Jurkat, Clone E6-1 (cell line): ENCODE results near the gene SPDYC.
A peak's percentile ranks its signal among the peaks of the same experiment; 100 is the strongest.
"Not testable (repeated sequence)": the region's sequence is repeated elsewhere in the genome, so short reads cannot be mapped to it uniquely, and the experiment has no call there.

Source experiments
- DNase-seq: peaks from one replicate; pipeline ENCODE4 v3.0.0-alpha.2; 2011; ENCODE audit warnings: low read depth, low spot score
- H3K4me3 ChIP-seq: 2 replicates; pipeline ENCODE4 v1.5.1; 2011; ENCODE audit warnings: mild to moderate bottlenecking, low read length, control low read depth, moderate library complexity

SPDYC gene

DNA sequence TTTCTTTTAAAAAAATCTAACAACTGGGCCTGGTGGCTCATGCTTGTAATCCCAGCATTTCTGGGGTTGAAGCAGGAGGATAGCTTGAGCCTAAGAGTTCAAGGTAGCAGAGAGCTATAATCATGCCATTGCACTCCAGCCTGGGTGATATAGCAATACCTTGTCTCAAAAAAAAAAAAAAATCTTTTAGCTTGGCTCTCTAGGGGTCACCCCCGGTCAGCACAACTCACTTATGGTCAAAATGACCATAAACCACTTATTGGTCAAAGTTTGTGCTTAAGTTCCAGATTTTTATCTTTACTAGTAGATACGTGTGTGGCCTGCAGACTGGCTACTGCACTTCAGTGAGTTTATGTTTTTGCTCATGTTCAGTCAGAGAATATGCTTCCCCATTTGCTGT, 6.3 kb upstream of the SPDYC start:
- DNase-seq = no peak
- H3K4me3 ChIP-seq = no peak overlapping the region

DNA sequence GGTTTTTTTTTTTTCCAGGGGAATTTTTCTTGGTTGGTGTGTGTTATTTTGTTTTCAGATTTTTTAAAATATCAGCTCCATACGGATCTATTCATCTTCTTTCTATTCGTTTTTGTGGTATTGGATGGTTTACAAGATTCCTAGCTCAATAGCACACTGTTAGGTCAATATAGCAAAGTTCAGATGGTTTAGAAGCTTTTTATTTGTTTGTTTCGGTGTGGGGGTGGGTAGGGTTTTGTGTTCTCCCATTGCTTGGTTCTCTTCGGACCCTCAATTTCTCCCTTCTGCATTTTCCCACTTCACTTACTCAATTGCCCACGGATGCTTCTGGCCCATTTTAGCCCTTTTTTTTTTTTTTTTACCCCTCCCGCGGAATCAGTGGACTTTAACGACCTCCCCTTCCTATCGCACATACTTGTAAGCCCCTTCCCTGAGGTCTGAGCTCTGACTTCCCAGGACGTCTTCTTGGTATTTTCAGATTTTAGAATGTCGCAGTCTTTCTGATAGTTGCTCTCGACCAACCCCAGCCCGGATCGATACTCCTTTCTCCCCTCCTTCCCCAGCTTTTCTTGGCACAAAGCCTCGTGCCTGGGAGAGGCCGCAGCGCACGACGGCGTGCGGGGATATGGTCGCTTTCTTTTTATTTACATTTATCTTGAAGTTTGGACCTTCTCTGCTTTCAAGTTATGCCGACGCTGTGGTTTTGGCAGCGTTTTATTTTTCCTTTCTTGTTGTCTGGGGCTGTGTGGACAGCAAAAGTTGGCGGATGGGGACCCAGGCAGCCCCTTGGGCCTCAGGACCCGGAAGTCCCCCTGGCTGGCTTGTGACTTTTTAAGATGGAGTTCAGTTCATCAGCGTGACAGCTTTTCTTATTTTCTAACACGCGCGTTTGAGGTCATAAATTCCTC, 4.4 kb upstream of the SPDYC start:
- no peak overlapping the region for H3K4me3 ChIP-seq
- no peak for DNase-seq

DNA sequence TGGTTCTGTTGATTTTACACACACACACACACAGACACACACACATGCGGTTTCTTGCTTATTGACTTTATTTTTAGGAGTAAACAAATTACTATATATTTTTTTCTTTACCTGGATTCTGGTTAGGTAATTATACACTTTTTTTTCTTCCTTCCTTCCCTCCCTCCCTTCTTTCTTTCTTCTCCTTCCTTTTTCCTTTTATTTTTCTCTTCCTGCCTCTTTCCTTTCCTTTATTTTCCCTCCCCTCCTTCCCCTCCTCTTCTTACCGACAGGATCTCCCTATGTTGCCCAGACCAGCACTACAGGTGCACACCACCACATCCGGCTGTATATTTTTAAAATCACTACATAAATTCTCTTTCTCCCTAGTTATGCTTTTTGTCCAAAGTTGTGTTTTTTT, 3.1 kb upstream of the SPDYC start:
- no peak for DNase-seq
- no peak overlapping the region for H3K4me3 ChIP-seq

DNA sequence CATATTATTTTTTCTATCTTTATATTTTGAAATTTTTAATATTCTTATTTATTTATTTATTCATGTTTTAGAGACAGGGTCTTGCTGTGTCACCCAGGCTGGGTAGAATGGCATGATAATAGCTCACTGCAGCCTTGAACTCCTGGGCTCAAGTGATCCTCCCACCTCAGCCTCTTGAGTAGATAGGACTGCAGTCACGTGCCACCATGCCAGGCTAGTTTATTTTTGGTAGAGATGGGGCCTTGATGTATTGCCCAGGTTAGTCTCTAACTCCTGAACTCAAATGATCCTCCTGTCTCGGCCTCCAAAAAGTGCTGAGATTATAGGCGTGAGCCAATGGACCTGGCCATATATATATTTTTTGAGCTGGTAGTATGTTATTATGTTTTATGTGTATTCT, 2.4 kb upstream of the SPDYC start:
- DNase-seq = no peak
- H3K4me3 ChIP-seq = no peak overlapping the region

DNA sequence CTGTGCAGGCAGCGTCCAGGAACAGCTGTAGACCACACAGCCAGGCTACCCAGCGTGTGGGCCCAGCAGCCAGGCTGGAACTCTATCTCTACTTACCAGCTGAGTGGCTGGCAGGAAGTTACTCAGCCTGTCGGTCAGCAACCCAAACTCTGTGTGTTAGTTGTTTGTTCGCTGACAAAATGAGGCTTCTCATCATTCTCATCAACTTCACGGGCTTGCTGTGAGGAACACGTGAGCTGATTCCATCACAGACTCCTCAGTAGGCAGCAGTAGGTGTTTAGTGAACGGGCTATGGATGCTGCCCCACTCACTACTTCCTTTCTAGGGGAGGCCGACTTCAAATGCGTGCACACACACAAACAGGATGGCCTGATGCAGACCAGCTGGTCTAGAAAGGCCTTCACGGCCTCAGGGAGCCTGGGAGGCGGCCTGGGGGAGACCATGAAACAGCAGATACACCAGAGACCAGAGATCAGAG, 830 bp upstream of the SPDYC start:
- H3K4me3 ChIP-seq = no peak overlapping the region
- DNase-seq = no peak

DNA sequence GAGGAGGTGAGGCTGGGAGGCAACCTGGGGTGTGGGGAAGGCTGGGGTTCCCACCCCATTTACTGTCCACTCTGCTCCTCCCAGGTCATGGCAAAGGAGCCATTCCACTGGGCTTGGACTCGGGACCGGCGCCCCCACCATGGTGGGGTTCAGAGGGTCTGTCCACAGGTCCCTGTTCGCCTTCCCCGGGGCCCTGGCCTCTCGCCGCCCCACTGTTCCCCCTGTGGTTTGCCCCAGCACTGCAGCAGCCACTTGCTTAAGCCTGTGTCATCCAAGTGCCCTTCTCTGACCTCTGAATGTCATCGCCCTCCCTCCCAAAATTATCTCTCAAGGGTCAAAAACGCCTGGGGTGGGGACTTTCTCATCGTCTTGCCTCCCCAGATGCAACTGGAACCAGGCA, 2.6 kb downstream of the SPDYC start:
- no peak overlapping the region for H3K4me3 ChIP-seq
- no peak for DNase-seq

DNA sequence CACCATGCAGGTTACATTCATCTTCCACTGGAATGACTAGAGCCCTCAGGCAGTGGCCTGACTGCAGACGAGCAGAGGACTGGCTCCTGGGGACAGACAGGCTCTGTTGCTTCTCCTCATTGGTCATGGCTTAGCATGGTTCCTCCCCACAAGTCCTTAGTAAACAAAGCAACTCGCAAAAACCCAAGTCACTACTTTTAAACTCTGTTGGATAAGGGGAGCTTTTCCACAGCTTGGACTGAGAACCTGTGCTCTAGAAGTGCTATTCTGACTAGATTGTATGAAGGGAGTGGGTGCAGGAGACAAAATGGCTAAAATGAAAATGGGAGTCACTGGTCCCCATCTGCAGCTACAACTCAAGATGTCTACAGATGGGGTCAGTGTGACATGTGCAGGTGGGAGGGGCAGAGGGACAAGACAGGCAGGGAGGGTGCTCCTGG, 4.6 kb downstream of the SPDYC start:
- H3K4me3 ChIP-seq, DNase-seq: not testable (repeated sequence)

DNA sequence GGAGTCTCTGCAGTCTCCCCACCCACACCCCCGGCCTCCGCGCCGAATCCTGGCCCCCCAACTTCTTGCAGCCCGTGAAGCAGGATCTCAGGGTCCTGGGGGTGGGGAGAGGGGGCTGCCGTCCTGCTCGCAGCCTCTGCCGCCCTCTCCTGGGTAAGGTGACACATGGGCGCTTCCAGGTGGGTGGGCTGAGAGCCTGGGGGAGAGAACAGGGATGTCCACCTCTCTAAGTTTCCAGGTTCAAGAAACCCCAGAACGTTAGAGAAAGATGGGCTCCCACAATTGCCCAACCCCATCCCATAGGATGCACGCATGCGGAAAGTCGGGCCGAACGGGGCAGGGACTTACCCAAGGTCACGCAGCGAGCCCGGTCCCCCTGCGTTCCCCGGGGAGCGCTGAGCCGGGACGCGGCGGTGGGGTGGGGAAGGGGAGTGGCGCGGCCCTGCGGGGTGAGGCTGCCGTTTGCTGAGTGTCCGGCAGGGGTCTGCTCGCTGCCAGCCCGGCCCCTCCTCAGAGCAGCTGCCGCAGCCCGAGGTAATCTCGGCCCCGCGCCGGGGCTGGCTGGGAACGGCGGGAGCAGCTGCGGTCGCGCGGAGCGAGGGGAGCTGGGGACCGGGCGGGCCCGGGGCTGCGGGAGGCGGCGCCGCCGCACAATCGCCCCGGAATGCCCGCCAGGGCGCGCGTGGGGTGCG, 11.0 kb downstream of the SPDYC start:
- H3K4me3 ChIP-seq = peak overlapping the region; percentile 82
- peak; percentile 28 for DNase-seq

DNA sequence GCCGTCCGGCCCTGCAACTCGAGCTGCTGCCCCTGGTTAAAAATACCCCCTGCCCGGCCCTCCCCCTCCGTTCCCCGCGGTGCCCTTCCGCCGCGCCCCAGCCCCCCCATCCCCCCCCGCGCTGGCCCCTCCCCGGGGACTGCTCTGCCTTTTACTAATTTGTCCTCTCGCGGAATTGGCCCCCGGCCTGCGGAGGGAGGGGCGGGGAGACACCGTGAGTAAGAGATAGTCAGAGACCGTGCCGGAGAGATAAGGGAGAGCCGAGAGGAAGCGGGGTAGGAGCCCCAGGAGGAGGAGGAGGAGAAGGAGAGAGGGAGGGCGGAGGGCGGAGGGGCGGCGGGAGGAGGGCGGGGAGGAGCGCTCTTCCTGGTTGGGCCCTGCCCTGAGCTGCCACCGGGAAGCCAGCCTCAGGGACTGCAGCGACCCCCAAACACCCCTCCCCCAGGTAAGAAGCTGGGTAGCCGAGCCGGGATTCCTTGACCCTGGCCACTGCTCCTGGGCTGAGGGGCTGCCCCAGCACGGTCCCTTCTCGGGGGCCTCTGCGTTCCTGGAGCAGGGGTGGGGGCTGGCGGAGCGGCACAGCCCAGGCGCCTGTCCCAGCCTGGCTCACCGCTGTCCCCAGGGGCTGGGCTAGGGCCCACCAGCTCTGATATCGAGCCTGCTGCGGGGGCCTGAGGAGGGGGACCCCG, 11.7 kb downstream of the SPDYC start, which contains the start of gene CAPN1:
CAPN1 (plus strand) TSS at position 360 of the 689 bp plus-strand sequence. CDS start 774 bp downstream, outside the sequence.
- H3K4me3 ChIP-seq = peak within 1 kb of the TSS; percentile 82

DNA sequence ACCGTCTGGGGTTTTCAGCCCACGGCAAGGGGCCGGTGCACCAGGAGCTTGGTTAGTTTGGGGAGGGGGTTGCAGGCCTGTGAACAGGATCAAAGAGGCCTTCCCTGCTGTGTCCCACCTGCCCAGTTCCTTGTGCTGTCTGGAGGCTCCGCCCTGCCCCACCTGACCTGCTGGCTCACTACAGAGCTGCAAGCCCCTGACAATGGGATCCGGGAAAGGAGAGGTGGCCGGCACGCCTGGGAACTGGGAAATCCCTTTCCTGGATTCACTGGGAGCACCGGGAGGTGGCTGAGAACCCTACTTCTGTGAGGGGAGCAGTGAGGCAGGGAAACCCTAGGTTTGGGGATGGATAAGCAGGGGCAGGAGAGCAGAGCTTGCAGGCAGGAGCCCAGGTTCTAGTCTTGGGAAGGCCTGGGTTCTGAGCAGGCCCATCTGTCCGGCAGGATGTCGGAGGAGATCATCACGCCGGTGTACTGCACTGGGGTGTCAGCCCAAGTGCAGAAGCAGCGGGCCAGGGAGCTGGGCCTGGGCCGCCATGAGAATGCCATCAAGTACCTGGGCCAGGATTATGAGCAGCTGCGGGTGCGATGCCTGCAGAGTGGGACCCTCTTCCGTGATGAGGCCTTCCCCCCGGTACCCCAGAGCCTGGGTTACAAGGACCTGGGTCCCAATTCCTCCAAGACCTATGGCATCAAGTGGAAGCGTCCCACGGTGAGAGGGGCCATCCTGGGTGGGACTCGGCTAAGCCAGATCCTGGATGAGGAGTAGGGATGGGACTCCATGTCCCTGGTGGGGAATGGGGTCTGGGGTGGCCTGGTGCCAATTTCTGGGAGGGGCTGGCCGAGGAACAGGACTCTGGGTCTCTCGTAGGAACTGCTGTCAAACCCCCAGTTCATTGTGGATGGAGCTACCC, 12.5 kb downstream of the SPDYC start:
- no peak for DNase-seq
- H3K4me3 ChIP-seq = peak overlapping the region; percentile 82

More for the DNA sequence above, 11.7 kb downstream of the SPDYC start, which contains the start of gene CAPN1:
- DNase-seq = peak; percentile 68

DNA sequence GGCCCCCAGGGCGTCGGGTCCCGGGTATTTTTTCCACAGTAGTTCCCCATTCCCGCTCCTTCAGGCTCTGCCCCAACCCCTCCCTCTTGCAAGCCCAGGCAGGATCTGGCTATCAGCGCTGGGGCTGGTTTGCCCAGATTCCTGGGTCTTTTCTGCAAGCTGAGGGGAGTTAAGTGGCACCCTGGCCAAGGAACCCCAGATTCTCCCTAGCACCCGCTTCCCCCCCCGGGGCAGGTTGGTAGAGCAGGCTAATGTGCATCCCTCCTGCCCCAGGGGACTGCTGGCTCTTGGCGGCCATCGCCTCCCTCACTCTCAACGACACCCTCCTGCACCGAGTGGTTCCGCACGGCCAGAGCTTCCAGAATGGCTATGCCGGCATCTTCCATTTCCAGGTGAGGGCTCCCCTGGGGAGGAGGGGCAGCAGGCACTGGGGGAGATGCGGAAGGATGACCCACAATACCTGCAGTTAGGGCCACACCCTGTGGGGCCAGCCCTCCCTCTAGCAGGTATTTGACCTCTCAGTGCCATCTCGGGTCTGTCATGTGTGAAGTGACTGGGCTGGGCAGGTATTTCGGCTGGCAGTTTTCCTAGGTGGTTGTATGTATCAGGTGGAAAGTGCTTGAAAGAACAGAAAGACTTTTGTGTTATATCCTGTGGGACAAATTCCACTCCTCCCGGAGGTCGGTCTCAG, 13.3 kb downstream of the SPDYC start:
- no peak overlapping the region for H3K4me3 ChIP-seq
- DNase-seq = no peak

DNA sequence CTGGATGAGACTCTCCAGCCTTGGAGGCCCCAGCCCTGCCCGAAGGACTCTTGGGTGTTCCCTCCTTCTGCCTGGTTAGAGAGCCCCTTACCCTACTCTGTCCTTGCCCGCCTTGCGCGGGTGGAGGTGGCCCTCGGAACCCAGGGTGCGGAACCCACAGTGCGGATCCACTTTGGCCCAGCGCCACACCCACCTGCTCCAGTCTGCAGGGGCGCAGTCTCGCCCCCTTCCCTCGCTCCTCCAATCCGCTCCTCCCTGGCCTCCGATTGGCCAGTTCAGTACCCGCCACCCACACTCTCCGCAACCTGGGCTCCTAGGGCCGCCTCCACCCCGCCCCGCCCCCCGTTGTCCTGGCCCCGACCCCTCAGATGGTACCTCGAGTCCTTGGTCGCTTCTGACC, 14.1 kb downstream of the SPDYC start:
- no peak overlapping the region for H3K4me3 ChIP-seq
- no peak for DNase-seq

DNA sequence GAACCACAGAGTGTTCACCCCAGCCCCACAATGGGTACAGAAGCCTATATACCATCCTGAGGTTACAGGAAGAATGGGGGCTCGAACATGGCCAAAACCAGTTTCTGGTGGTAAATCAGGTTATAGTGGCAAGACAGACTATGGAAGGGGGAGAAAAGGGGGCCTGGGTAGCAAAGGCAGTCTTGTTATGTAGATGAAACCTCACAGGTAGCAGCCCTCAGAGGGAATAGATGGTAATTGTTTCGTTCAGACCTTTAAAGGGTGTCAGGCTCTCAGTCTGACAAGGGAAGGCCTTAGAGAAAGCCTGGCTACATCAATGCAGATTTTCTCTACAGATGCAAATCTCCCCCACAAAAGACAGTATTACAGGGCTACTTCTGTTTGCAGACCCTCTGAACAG, 15.1 kb downstream of the SPDYC start:
- H3K4me3 ChIP-seq = no peak overlapping the region

DNA sequence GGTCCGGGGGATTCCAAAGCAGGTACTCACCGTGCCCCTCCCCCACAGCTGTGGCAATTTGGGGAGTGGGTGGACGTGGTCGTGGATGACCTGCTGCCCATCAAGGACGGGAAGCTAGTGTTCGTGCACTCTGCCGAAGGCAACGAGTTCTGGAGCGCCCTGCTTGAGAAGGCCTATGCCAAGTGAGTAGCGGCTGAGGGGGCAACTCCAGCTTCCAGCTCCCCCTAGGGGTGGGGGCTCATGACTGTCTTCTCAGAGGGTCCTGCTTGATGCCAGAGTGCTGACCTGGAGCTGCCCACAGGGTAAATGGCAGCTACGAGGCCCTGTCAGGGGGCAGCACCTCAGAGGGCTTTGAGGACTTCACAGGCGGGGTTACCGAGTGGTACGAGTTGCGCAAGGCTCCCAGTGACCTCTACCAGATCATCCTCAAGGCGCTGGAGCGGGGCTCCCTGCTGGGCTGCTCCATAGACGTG, 15.9 kb downstream of the SPDYC start:
- DNase-seq = no peak
- H3K4me3 ChIP-seq = no peak overlapping the region

More for the DNA sequence above, 15.1 kb downstream of the SPDYC start:
- DNase-seq = no peak

DNA sequence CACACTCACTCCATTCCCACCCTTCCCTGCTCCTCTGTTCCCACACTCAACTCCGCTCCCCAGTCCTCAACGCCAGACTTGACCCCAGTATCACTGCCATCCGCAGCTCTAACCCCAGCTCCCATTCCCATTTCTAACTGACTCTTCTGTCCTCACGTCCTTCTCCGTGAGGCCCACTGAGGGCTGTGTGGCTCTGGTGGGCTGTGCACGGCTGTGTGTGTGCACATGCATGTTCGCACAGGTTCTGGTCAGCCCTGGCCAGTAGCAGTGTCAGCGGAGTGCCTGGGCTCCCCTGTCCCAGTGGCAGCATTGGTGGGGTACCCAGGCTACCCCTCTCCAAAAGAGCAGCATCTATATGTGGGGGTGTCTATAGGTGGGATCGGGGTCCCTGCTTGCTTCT, 16.7 kb downstream of the SPDYC start:
- DNase-seq = no peak
- no peak overlapping the region for H3K4me3 ChIP-seq

DNA sequence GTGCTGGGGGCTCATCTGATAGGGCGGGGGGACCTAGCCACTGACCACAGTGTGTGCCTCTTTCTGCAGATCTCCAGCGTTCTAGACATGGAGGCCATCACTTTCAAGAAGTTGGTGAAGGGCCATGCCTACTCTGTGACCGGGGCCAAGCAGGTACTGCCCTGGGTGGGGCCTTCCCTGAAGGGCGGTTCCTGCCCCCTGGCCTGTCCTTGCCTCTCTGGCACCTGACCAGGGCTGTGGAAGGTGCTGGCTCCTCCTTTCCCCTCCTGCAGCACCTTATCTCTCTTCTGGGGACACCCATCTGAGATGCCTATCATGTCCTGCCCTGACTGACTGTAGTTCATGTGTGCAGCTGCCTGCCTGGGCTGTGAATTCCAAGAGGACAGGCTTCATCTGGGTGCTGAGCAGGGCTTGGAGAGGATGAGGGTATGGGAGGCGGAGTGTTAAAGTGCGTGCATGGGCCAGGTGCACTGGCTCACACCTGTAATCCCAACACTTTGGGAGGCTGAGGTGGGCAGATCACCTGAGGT, 17.2 kb downstream of the SPDYC start:
- H3K4me3 ChIP-seq = no peak overlapping the region
- DNase-seq = no peak

DNA sequence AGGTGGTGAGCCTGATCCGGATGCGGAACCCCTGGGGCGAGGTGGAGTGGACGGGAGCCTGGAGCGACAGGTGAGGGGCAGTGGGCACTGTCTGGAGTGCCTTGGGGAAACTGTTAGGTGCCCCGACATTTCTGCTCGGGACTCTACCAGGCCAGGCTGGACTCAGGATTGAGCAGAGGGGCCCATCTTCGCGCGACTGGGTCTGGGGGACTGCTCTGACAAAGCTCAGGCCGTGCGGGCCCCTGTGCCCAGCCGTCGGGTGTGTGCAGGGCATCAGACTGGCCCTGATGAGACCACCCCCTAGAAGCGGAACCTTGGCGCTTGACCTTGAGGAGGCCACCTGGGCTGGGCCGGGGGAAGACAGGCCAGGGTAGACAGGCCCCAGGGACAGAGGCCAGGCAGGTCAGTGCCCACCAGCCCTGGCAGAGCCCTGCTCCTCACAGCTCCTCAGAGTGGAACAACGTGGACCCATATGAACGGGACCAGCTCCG, 18.0 kb downstream of the SPDYC start:
- no peak for DNase-seq
- H3K4me3 ChIP-seq = no peak overlapping the region
